PFSK-1 (cell line): ENCODE results near the gene C9orf50. TPM values are rescaled to one million over a fixed set of nuclear protein-coding genes. Genes with fewer than 3 reads are reported as not detected.

Experiments
- FOXP2 ChIP-seq: optimal IDR thresholded peaks from 2 replicates; pipeline ENCODE3; 2011; ENCODE audit warnings: borderline replicate concordance, control low read depth, inconsistent platforms; ENCODE audit not compliant: insufficient read depth; ENCODE audit errors: extremely low read length, extremely low read depth
- POLR2AphosphoS5 ChIP-seq: IDR thresholded peaks from 2 replicates; pipeline ENCODE4 v1.6.1; 2012; ENCODE audit warnings: low read depth, mild to moderate bottlenecking, control low read depth, low read length, moderate library complexity
- SIN3A ChIP-seq: IDR thresholded peaks from 2 replicates; pipeline ENCODE4 v1.6.1; 2012; ENCODE audit warnings: mild to moderate bottlenecking, low read length, moderate library complexity, borderline replicate concordance; ENCODE audit not compliant: insufficient read depth
- TAF1 ChIP-seq: IDR thresholded peaks from 2 replicates; pipeline ENCODE4 v1.6.1; 2012; ENCODE audit warnings: low read length, control low read depth, borderline replicate concordance; ENCODE audit not compliant: insufficient read depth
- polyA plus RNA-seq: library from polyadenylated mRNA; unstranded; fragments of >200 nt; gene quantifications from one replicate; pipeline ENCODE4 v1.2.1, GENCODE V29; 2012; ENCODE audit warnings: low read depth, missing spikeins; ENCODE audit not compliant: insufficient read length
- TF ChIP-seq, protein P1 (sequence below), 2 experiments: IDR thresholded peaks; 2 replicates each; pipeline versions ENCODE4 v1.6.1 to v1.8.0; 2011 to 2012; ENCODE audit warnings: low read depth in 2 of 2, low read length in 2 of 2, control low read depth in 1 of 2, inconsistent platforms in 1 of 2, mild to moderate bottlenecking in 1 of 2, moderate library complexity in 1 of 2; ENCODE audit not compliant: insufficient read depth in 1 of 2

The C9orf50 gene, protein sequence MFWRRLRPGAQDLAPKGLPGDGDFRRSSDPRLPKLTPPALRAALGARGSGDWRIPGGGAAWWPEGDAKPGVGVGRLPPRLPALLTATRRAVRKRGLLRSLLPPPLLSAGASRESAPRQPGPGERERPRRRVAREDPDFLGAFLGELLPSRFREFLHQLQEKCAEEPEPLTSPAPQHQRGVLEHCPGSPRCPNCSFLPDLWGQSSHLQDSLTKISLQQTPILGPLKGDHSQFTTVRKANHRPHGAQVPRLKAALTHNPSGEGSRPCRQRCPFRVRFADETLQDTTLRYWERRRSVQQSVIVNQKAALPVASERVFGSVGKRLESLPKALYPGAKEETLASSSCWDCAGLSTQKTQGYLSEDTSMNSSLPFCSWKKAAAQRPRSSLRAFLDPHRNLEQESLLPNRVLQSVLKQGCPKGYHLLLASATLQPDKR
- not detected for polyA plus RNA-seq

DNA sequence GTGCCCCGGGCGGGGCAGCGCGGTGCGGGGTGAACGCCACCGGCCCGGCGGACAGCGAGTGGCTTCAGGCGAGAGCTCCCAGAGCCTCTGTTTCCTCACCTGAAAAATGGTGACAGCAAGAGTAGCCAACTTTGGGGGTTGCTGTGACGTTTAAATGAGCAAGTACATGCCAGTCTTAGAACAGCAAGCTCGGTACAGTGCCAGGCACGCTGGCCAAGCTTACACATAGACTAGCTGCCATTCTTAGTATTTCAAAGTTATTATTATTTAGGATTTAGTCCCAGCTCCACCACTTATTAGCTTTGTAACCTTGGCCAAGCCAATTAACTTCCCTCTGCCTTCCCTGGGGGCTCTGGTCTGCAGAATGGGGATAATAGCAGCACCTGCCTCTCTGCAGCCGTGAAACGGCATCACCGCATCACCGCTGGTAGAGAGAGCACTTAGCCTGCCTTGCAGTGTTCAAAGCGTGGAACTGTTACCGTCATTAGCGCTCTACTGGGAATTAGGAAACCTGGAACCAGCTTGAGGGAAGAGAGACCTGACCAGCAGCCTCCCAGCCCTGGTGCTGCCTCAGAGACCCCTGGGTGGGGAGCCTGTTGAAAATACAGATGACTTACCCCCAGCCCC, at the start of gene C9orf50:
TSS of gene C9orf50 (minus strand) at position 433 of the 627 bp plus-strand sequence. CDS start 527 bp downstream, outside the sequence.
- TF ChIP-seq POLR2AphosphoS5: no peak
- TF ChIP-seq, protein P1, sequence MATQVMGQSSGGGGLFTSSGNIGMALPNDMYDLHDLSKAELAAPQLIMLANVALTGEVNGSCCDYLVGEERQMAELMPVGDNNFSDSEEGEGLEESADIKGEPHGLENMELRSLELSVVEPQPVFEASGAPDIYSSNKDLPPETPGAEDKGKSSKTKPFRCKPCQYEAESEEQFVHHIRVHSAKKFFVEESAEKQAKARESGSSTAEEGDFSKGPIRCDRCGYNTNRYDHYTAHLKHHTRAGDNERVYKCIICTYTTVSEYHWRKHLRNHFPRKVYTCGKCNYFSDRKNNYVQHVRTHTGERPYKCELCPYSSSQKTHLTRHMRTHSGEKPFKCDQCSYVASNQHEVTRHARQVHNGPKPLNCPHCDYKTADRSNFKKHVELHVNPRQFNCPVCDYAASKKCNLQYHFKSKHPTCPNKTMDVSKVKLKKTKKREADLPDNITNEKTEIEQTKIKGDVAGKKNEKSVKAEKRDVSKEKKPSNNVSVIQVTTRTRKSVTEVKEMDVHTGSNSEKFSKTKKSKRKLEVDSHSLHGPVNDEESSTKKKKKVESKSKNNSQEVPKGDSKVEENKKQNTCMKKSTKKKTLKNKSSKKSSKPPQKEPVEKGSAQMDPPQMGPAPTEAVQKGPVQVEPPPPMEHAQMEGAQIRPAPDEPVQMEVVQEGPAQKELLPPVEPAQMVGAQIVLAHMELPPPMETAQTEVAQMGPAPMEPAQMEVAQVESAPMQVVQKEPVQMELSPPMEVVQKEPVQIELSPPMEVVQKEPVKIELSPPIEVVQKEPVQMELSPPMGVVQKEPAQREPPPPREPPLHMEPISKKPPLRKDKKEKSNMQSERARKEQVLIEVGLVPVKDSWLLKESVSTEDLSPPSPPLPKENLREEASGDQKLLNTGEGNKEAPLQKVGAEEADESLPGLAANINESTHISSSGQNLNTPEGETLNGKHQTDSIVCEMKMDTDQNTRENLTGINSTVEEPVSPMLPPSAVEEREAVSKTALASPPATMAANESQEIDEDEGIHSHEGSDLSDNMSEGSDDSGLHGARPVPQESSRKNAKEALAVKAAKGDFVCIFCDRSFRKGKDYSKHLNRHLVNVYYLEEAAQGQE (IDR thresholded peaks at IDR 0.05; ENCODE audit: insufficient read depth in 1 of 2, low read depth in 2 of 2, low read length in 2 of 2): no peak
- no peak for TF ChIP-seq TAF1
- no peak for TF ChIP-seq FOXP2
- TF ChIP-seq SIN3A: no peak

DNA sequence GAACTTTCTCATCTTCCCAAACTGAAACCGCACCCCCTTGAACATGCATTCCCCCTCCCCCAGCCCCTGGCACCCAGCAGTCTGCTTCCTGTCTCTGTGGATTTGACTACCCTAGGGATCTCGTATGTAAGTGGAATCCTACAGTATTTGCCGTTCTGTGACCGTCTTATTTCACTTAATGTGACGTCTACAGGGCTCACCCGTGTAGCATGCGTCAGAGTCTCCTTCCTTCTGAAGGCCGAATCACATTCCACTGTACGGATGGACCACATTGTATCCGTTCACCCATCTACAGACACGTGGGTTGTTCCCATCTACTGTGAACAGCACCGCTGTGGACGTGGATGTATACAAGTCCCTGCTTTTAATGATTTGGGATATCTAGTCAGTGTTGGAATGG, 49.0 kb upstream of the C9orf50 start:
- TF ChIP-seq, protein P1 (IDR thresholded peaks at IDR 0.05; ENCODE audit: insufficient read depth in 1 of 2, low read depth in 2 of 2, low read length in 2 of 2): no peak
- TF ChIP-seq TAF1 (no peak), SIN3A (no peak), FOXP2 (no peak), POLR2AphosphoS5 (no peak)

DNA sequence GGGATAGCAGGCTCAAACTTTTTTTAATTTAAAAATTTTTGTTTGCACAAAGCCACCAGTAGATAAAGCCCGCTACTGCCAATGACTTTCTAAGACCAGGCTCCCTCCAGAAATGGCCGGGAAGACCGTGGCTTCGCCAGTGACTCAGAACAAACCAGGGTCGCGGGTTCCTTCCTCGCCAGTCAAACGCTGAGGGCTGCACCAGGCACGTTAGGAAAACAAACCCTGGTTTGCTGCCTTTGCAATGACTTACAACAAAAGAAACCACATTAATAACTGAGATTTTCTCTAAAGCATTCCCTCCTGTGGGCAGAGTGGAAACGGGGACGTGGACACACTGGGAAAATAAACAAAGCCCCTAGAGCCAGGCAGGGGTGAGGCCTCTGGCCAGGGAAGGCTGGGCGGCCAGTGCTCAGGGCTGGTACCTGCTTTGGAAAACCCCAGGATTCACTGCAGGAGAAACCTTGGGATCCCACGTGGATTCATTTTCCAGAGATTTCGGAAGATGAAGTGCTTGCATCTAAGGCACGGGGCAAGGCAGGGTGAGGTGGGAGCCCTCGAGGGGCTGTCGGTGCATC, 48.3 kb upstream of the C9orf50 start:
- TF ChIP-seq TAF1 (no peak), SIN3A (no peak), FOXP2 (no peak), POLR2AphosphoS5 (no peak)
- TF ChIP-seq, protein P1 (IDR thresholded peaks at IDR 0.05; ENCODE audit: insufficient read depth in 1 of 2, low read depth in 2 of 2, low read length in 2 of 2): no peak

DNA sequence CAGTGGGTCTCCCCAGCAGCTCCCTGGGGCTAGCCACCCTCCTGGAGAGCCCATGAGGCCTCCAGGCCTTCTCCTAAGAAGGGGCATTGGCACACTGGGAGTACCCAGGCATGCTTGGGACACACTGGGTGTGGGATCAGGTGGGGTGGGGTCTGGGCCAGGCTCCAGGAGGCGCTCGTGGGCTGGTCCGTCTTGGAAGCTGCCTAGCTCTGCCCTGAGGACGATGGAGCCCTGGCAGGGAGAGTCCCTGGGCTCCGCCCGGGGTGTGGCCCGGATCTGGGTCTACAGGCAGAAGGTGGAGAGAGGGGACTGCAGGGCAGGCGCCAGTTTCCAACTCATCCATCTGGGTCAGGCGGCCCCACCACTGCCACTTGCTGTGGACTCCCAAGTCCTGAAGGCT, 46.9 kb upstream of the C9orf50 start:
- no peak for TF ChIP-seq POLR2AphosphoS5
- TF ChIP-seq, protein P1 (IDR thresholded peaks at IDR 0.05; ENCODE audit: insufficient read depth in 1 of 2, low read depth in 2 of 2, low read length in 2 of 2): no peak
- TF ChIP-seq TAF1: no peak
- no peak for TF ChIP-seq FOXP2
- TF ChIP-seq SIN3A: no peak
